H1 (cell line): ENCODE data around the gene SLC7A8. TPM values are rescaled to one million over a fixed set of nuclear protein-coding genes. Genes with fewer than 3 reads are reported as not detected.

Source experiments
- polyA plus RNA-seq, 7 experiments: library from polyadenylated mRNA; depleted of rRNA in 3 of 7; stranded (reverse) in 5 of 7; unstranded in 2 of 7; fragments of >200 nt in 5 of 7; fragments of 200-250 nt in 2 of 7; gene quantifications; 1 replicate in 5 of 7; 2 replicates in 1 of 7; 4 replicates in 1 of 7; pipeline versions ENCODE4 v1.2.1 to v1.2.3, GENCODE V29; 2011 to 2013; ENCODE audit warnings: missing spikeins in 2 of 7, mixed read lengths in 2 of 7
- small RNA-seq: library from polyadenylated mRNA; stranded (forward); fragments of <200 nt; extraction: miRNeasy Mini kit (QIAGEN cat#:217004); gene quantifications from one replicate; pipeline ENCODE3, GENCODE V24; 2013; ENCODE audit not compliant: insufficient read depth
- total RNA-seq: library from RNA; stranded (reverse); fragmentation: NEBNext Ultra II Directional; extraction: Animal tissue kit (Norgen Biotek cat#: 25700); gene quantifications from 2 replicates; pipeline ENCODE4 v1.2.1, GENCODE V29; 2021

The SLC7A8 gene
- total and polyA plus RNA-seq, 2 of the 8 experiments (the other 6 are each of a cell fraction or from before 2014, with no cell fraction given), result 182 to 204 TPM

Small RNA genes within 50 kb of the gene (small RNA-seq; reads per million reads assigned to genes)
- gene AL049829.1, result not detected
- gene RNU6-1138P, result not detected

Other genes starting within 250 kb of the SLC7A8 start
- gene HAUS4, start 226.6 kb downstream of the SLC7A8 start, total RNA-seq, result 46.1 and 47.7 TPM in 2 replicates
- 35.6 and 46.0 TPM in 2 replicates for gene HAUS4, start 226.6 kb downstream of the SLC7A8 start, polyA plus RNA-seq (2011; rRNA removed)
- gene AJUBA, start 201.1 kb downstream of the SLC7A8 start, total RNA-seq, result 46.0 TPM in 2 replicates
- 33.1 and 38.8 TPM in 2 replicates for gene AJUBA, start 201.1 kb downstream of the SLC7A8 start, polyA plus RNA-seq (2011; rRNA removed)
- gene C14orf93, start 173.5 kb downstream of the SLC7A8 start, total RNA-seq, result 7.4 and 7.8 TPM in 2 replicates
- 8.2 and 9.7 TPM in 2 replicates for gene C14orf93, start 173.5 kb downstream of the SLC7A8 start, polyA plus RNA-seq (2011; rRNA removed)
- gene PSMB5, start 148.8 kb downstream of the SLC7A8 start, total RNA-seq, result 246 and 254 TPM in 2 replicates
- 402 and 510 TPM in 2 replicates for gene PSMB5, start 148.8 kb downstream of the SLC7A8 start, polyA plus RNA-seq (2011; rRNA removed)
- gene PSMB11, start 141.4 kb downstream of the SLC7A8 start, total RNA-seq, result not detected in 2 replicates
- gene PSMB11, start 141.4 kb downstream of the SLC7A8 start, polyA plus RNA-seq (2011; rRNA removed), result not detected in 2 replicates
- gene CDH24, start 126.1 kb downstream of the SLC7A8 start, total RNA-seq, result 18.1 TPM in 2 replicates
- 27.6 and 41.8 TPM in 2 replicates for gene CDH24, start 126.1 kb downstream of the SLC7A8 start, polyA plus RNA-seq (2011; rRNA removed)
- gene ACIN1, start 88.5 kb downstream of the SLC7A8 start, total RNA-seq, result 233 and 237 TPM in 2 replicates
- 132 and 153 TPM in 2 replicates for gene ACIN1, start 88.5 kb downstream of the SLC7A8 start, polyA plus RNA-seq (2011; rRNA removed)
- gene C14orf119, start 88.2 kb downstream of the SLC7A8 start, total RNA-seq, result 78.1 and 91.2 TPM in 2 replicates
- gene C14orf119, start 88.2 kb downstream of the SLC7A8 start, polyA plus RNA-seq (2011; rRNA removed), result 49.8 and 94.0 TPM in 2 replicates
- gene CIROP, start 78.7 kb downstream of the SLC7A8 start, total RNA-seq, result not detected in 2 replicates
- gene CIROP, start 78.7 kb downstream of the SLC7A8 start, polyA plus RNA-seq (2011; rRNA removed), result 0.03 and 0.06 TPM in 2 replicates
- not detected in 2 replicates for gene CEBPE, start 64.4 kb downstream of the SLC7A8 start, total RNA-seq
- gene CEBPE, start 64.4 kb downstream of the SLC7A8 start, polyA plus RNA-seq (2011; rRNA removed), result 0.05 and 0.06 TPM in 2 replicates
- 1.2 TPM in 1 of 2 replicates, not detected in the other for gene RNF212B, start 54.3 kb upstream of the SLC7A8 start, total RNA-seq
- 0.36 and 0.95 TPM in 2 replicates for gene RNF212B, start 54.3 kb upstream of the SLC7A8 start, polyA plus RNA-seq (2011; rRNA removed)
- 9.1 and 9.7 TPM in 2 replicates for gene HOMEZ, start 102.5 kb upstream of the SLC7A8 start, total RNA-seq
- gene HOMEZ, start 102.5 kb upstream of the SLC7A8 start, polyA plus RNA-seq (2011; rRNA removed), result 12.3 and 15.9 TPM in 2 replicates
- 3.7 and 4.4 TPM in 2 replicates for gene PPP1R3E, start 119.2 kb upstream of the SLC7A8 start, total RNA-seq
- 3.5 and 4.7 TPM in 2 replicates for gene PPP1R3E, start 119.2 kb upstream of the SLC7A8 start, polyA plus RNA-seq (2011; rRNA removed)
- 13.3 and 13.8 TPM in 2 replicates for gene BCL2L2, start 123.2 kb upstream of the SLC7A8 start, total RNA-seq
- gene BCL2L2, start 123.2 kb upstream of the SLC7A8 start, polyA plus RNA-seq (2011; rRNA removed), result 9.3 and 10.5 TPM in 2 replicates
- 300 and 312 TPM in 2 replicates for gene PABPN1, start 137.8 kb upstream of the SLC7A8 start, total RNA-seq
- 229 and 331 TPM in 2 replicates for gene PABPN1, start 137.8 kb upstream of the SLC7A8 start, polyA plus RNA-seq (2011; rRNA removed)
- gene SLC22A17, start 169.2 kb upstream of the SLC7A8 start, total RNA-seq, result 39.4 and 43.0 TPM in 2 replicates
- gene SLC22A17, start 169.2 kb upstream of the SLC7A8 start, polyA plus RNA-seq (2011; rRNA removed), result 49.0 and 77.7 TPM in 2 replicates
- gene EFS, start 181.5 kb upstream of the SLC7A8 start, total RNA-seq, result 27.8 and 29.0 TPM in 2 replicates
- gene EFS, start 181.5 kb upstream of the SLC7A8 start, polyA plus RNA-seq (2011; rRNA removed), result 28.6 and 39.0 TPM in 2 replicates
- gene IL25, start 189.1 kb upstream of the SLC7A8 start, total RNA-seq, result not detected in 2 replicates
- not detected in 2 replicates for gene IL25, start 189.1 kb upstream of the SLC7A8 start, polyA plus RNA-seq (2011; rRNA removed)
- not detected in 2 replicates for gene CMTM5, start 193.4 kb upstream of the SLC7A8 start, total RNA-seq
- gene CMTM5, start 193.4 kb upstream of the SLC7A8 start, polyA plus RNA-seq (2011; rRNA removed), result 2.1 and 2.8 TPM in 2 replicates
- not detected in 2 replicates for gene MYH6, start 224.6 kb upstream of the SLC7A8 start, total RNA-seq
- gene MYH6, start 224.6 kb upstream of the SLC7A8 start, polyA plus RNA-seq (2011; rRNA removed), result 0.03 and 0.05 TPM in 2 replicates